HepG2 (cell line): Measurements from ENCODE around the gene LRR1. TPM values are rescaled to one million over a fixed set of nuclear protein-coding genes. Genes with fewer than 3 reads are reported as not detected.
A peak's percentile ranks its signal among the peaks of the same experiment; 100 is the strongest.

ENCODE experiments used
- AFF4 ChIP-seq: sonication (generic); formaldehyde crosslinking; IDR thresholded peaks from 2 replicates; pipeline ENCODE4 v1.4.0; 2020; ENCODE audit warnings: missing genetic modification reagents
- ARHGAP35 ChIP-seq: sonication (generic); formaldehyde crosslinking; IDR thresholded peaks from 2 replicates; pipeline ENCODE4 v1.9.0; 2022; ENCODE audit warnings: mild to moderate bottlenecking, inconsistent platforms, moderate library complexity, missing genetic modification reagents, borderline replicate concordance
- DRAP1 ChIP-seq: IDR thresholded peaks from 2 replicates; pipeline ENCODE4 v1.6.1; 2016; ENCODE audit warnings: missing genetic modification reagents, missing compliant biosample characterization
- ELF3 ChIP-seq: IDR thresholded peaks from 2 replicates; pipeline ENCODE4 v1.6.1; 2016; ENCODE audit warnings: missing genetic modification reagents, missing compliant biosample characterization
- ERF ChIP-seq: IDR thresholded peaks from 2 replicates; pipeline ENCODE4 v1.6.1; 2018; ENCODE audit warnings: missing biosample characterization, missing genetic modification reagents
- FOXK1 ChIP-seq: sonication (generic); formaldehyde crosslinking; IDR thresholded peaks from 2 replicates; pipeline ENCODE4 v1.4.0; 2020; ENCODE audit warnings: low read depth, missing genetic modification reagents, borderline replicate concordance
- GMEB1 ChIP-seq: sonication (generic); formaldehyde crosslinking; IDR thresholded peaks from 2 replicates; pipeline ENCODE4 v1.5.1; 2020; ENCODE audit warnings: missing genetic modification reagents, mild to moderate bottlenecking, borderline replicate concordance
- HMG20B ChIP-seq: conservative IDR thresholded peaks from 2 replicates; pipeline ENCODE4 v1.6.1; 2016; ENCODE audit warnings: missing genetic modification reagents, missing compliant biosample characterization
- JUN ChIP-seq: sonication (generic); formaldehyde crosslinking; IDR thresholded peaks from 2 replicates; pipeline ENCODE4 v1.4.0; 2020; ENCODE audit warnings: mild to moderate bottlenecking, missing genetic modification reagents
- NR3C1 ChIP-seq: sonication (generic); formaldehyde crosslinking; IDR thresholded peaks from 2 replicates; pipeline ENCODE4 v1.4.0; 2020; ENCODE audit warnings: missing genetic modification reagents
- POLR2AphosphoS5 ChIP-seq: IDR thresholded peaks from 2 replicates; pipeline ENCODE4 v1.6.1; 2012; ENCODE audit warnings: low read depth, low read length
- RBAK ChIP-seq: sonication (generic); formaldehyde crosslinking; IDR thresholded peaks from 2 replicates; pipeline ENCODE4 v1.5.1; 2020; ENCODE audit warnings: mild to moderate bottlenecking, missing genetic modification reagents
- ZBTB7B ChIP-seq: sonication (generic); formaldehyde crosslinking; IDR thresholded peaks from 2 replicates; pipeline ENCODE4 v1.4.0; 2020; ENCODE audit warnings: missing genetic modification reagents
- ZFP90 ChIP-seq: sonication (generic); formaldehyde crosslinking; IDR thresholded peaks from 2 replicates; pipeline ENCODE4 v1.8.0; 2022; ENCODE audit warnings: missing genetic modification reagents, mild to moderate bottlenecking, inconsistent platforms, borderline replicate concordance
- ZNF331 ChIP-seq: sonication (generic); formaldehyde crosslinking; IDR thresholded peaks from 2 replicates; pipeline ENCODE4 v1.4.0; 2020; ENCODE audit warnings: missing genetic modification reagents
- ZNF441 ChIP-seq: sonication (generic); formaldehyde crosslinking; IDR thresholded peaks from 2 replicates; pipeline ENCODE4 v1.7.0; 2021; ENCODE audit warnings: missing genetic modification reagents, borderline replicate concordance
- ZNF567 ChIP-seq: sonication (generic); formaldehyde crosslinking; IDR thresholded peaks from 2 replicates; pipeline ENCODE4 v1.8.1; 2023; ENCODE audit warnings: mild to moderate bottlenecking, missing genetic modification reagents, borderline replicate concordance
- ZNF704 ChIP-seq: sonication (generic); formaldehyde crosslinking; IDR thresholded peaks from 2 replicates; pipeline ENCODE4 v1.8.1; 2023; ENCODE audit warnings: mild to moderate bottlenecking, inconsistent platforms, moderate library complexity, missing genetic modification reagents, borderline replicate concordance
- polyA plus RNA-seq, 8 experiments: library from polyadenylated mRNA; depleted of rRNA in 3 of 8; stranded (reverse) in 7 of 8; unstranded in 1 of 8; fragments of >200 nt; fragmentation: Illumina TruSeq in 4 of 8; extraction: Trizol in 4 of 8; gene quantifications; 2 replicates each; pipeline versions ENCODE4 v1.2.1 to v1.2.3, GENCODE V29; 2011 to 2016; ENCODE audit warnings: low read depth in 4 of 8, missing spikeins in 1 of 8, mixed read lengths in 1 of 8; ENCODE audit not compliant: insufficient read depth in 1 of 8
- total RNA-seq, 5 experiments: library from RNA; depleted of rRNA; stranded (reverse); fragments of >200 nt; fragmentation: Illumina TruSeq; extraction: Trizol; gene quantifications; 2 replicates each; pipeline ENCODE4 v1.2.3, GENCODE V29; 2016; ENCODE audit warnings: low read depth in 1 of 5
- TF ChIP-seq, protein P1 (sequence below): sonication (generic); formaldehyde crosslinking; IDR thresholded peaks from 2 replicates; pipeline ENCODE4 v1.8.1; 2022; ENCODE audit warnings: low read depth, mild to moderate bottlenecking, missing genetic modification reagents

Gene LRR1
- total and polyA plus RNA-seq, 2 of the 13 experiments (the other 11 are each of a cell fraction or from before 2014, with no cell fraction given), result 7.0 to 36.2 TPM

DNA sequence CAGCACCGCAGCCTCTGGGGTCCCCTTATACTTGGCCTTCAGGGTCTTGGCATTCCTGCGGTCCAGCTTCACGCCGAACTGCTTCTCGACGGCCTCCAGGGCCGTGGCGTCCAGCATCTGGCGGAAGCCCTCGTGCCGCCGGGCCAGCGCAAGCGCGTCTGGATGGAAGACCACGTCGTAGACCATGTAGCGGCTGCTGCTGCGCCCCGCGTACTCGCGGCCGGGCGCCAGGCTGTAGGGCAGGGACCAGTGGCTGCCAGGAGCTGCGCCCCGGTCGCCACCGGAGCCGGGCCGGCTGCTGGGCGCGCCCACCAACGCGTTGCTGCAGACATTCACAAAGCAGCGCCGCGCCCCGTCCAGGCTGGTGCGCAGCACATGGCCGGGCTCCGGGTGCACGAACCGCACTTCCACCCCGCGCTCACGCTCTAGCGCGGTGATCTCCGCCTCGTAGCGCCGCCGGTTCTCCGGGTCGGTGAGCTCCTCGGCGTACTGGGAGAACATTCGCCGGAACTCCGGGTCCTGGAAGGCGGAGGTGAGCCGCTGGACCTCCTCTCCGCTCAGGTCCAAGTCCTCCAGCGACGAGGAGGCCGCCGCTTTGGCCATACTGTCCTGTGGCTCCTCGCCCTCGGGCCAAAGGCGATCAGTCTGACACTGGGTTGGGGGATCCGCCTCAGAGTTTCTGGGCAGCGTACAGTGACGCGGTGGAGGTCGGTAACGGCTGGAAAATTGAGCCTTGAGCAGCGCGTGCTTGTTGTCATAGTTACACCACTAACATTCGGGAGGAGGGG is 36.0 kb downstream of the LRR1 start, which contains the start of gene DNAAF2 (continued):
- TF ChIP-seq ZNF704 (CRISPR knock-in tag), result peak; percentile 11; the same call in 1 of the 2 replicates
- no peak; the same call in 1 of the 2 replicates for TF ChIP-seq POLR2AphosphoS5
- peak; percentile 0; the same call in 1 of the 2 replicates for TF ChIP-seq GMEB1 (CRISPR knock-in tag)
- no peak for TF ChIP-seq ZNF331
- 0 out of 2 replicates have a peak, but pooled peaks have one; percentile 12 for TF ChIP-seq ZBTB7B (CRISPR knock-in tag)
- no peak for TF ChIP-seq NR3C1 (CRISPR knock-in tag)
- no peak for TF ChIP-seq ZFP90 (CRISPR knock-in tag)
- TF ChIP-seq JUN (CRISPR knock-in tag), result no peak
- TF ChIP-seq ZNF441 (CRISPR knock-in tag), result 0 out of 2 replicates have a peak, but pooled peaks have one; percentile 7
- TF ChIP-seq AFF4, result no peak
- TF ChIP-seq FOXK1, result no peak
- TF ChIP-seq ZNF567 (CRISPR knock-in tag), result no peak; the same call in 1 of the 2 replicates
- TF ChIP-seq DRAP1 (CRISPR knock-in tag), result no peak
- no peak for TF ChIP-seq ERF
- TF ChIP-seq, protein P1, sequence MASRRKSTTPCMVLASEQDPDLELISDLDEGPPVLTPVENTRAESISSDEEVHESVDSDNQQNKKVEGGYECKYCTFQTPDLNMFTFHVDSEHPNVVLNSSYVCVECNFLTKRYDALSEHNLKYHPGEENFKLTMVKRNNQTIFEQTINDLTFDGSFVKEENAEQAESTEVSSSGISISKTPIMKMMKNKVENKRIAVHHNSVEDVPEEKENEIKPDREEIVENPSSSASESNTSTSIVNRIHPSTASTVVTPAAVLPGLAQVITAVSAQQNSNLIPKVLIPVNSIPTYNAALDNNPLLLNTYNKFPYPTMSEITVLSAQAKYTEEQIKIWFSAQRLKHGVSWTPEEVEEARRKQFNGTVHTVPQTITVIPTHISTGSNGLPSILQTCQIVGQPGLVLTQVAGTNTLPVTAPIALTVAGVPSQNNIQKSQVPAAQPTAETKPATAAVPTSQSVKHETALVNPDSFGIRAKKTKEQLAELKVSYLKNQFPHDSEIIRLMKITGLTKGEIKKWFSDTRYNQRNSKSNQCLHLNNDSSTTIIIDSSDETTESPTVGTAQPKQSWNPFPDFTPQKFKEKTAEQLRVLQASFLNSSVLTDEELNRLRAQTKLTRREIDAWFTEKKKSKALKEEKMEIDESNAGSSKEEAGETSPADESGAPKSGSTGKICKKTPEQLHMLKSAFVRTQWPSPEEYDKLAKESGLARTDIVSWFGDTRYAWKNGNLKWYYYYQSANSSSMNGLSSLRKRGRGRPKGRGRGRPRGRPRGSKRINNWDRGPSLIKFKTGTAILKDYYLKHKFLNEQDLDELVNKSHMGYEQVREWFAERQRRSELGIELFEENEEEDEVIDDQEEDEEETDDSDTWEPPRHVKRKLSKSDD (CRISPR knock-in tag), result no peak
- TF ChIP-seq RBAK, result no peak
- no peak for TF ChIP-seq HMG20B (CRISPR knock-in tag)
- no peak for TF ChIP-seq ELF3 (CRISPR knock-in tag)
- TF ChIP-seq ARHGAP35 (CRISPR knock-in tag), result peak; percentile 35; the same call in 1 of the 2 replicates
